ENCODE results near the gene RLN3.

The RLN3 gene

DNA sequence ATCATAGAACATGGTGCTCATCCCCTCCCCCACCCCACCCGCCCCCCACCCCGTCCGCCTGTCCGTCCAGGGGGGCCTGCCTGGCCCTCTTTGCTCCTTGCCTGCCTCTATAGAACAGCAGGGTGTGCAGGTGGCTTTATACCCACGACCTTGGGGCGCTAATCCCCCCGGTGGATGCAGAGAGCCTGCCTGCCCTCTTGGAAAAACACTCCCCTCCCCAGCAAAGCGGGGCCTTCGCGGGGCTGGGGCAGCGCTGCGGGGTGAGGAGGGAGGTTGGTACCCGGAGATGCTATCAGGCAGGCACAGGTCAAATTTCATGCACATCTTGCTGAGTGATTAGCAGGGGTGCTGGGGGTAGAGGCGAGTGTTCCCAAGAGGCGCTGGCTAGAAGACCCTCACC is 43.8 kb upstream of the RLN3 start:
- Histone ChIP-seq H3K79me2 (ENCODE audit: insufficient read depth, low read length) (no peaks in the 10 kb centered on the region), H3K27ac (ENCODE audit: low read length) (no peak overlapping the region), H3K4me1 (ENCODE audit: insufficient read depth, low read length) (peaks cover 30% of the 10 kb centered on the region), H2AFZ (ENCODE audit: low read depth, low read length) (no peak overlapping the region), H3K4me2 (ENCODE audit: insufficient read depth, low read length) (no peak overlapping the region), H3K4me3 (ENCODE audit: low read depth in 1 of 2, low read length in 2 of 2) (no peak overlapping the region), H3K9me3 (ENCODE audit: insufficient read depth, low read length, severe bottlenecking) (no peaks in the 10 kb centered on the region), H3K9ac (ENCODE audit: low read depth, low read length) (no peak overlapping the region), H3K27me3 (ENCODE audit: insufficient read depth, low read length, poor library complexity) (no peaks in the 10 kb centered on the region), H4K20me1 (ENCODE audit: insufficient read depth, low read length) (no peaks in the 10 kb centered on the region), H3K36me3 (ENCODE audit: insufficient read depth, low read length) (peaks cover 37% of the 10 kb centered on the region)
- DNase-seq = peak; percentile 31
- no peak for ATAC-seq (ENCODE audit: insufficient read depth, low read depth)
- TF ChIP-seq, protein P1, sequence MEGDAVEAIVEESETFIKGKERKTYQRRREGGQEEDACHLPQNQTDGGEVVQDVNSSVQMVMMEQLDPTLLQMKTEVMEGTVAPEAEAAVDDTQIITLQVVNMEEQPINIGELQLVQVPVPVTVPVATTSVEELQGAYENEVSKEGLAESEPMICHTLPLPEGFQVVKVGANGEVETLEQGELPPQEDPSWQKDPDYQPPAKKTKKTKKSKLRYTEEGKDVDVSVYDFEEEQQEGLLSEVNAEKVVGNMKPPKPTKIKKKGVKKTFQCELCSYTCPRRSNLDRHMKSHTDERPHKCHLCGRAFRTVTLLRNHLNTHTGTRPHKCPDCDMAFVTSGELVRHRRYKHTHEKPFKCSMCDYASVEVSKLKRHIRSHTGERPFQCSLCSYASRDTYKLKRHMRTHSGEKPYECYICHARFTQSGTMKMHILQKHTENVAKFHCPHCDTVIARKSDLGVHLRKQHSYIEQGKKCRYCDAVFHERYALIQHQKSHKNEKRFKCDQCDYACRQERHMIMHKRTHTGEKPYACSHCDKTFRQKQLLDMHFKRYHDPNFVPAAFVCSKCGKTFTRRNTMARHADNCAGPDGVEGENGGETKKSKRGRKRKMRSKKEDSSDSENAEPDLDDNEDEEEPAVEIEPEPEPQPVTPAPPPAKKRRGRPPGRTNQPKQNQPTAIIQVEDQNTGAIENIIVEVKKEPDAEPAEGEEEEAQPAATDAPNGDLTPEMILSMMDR (IDR thresholded peaks at IDR 0.05; ENCODE audit: borderline replicate concordance, extremely low read depth, low read length, poor library complexity, severe bottlenecking) = no peak
- no peak for TF ChIP-seq EZH2 (IDR thresholded peaks at IDR 0.05; ENCODE audit: borderline replicate concordance, low read depth, low read length, severe bottlenecking)

DNA sequence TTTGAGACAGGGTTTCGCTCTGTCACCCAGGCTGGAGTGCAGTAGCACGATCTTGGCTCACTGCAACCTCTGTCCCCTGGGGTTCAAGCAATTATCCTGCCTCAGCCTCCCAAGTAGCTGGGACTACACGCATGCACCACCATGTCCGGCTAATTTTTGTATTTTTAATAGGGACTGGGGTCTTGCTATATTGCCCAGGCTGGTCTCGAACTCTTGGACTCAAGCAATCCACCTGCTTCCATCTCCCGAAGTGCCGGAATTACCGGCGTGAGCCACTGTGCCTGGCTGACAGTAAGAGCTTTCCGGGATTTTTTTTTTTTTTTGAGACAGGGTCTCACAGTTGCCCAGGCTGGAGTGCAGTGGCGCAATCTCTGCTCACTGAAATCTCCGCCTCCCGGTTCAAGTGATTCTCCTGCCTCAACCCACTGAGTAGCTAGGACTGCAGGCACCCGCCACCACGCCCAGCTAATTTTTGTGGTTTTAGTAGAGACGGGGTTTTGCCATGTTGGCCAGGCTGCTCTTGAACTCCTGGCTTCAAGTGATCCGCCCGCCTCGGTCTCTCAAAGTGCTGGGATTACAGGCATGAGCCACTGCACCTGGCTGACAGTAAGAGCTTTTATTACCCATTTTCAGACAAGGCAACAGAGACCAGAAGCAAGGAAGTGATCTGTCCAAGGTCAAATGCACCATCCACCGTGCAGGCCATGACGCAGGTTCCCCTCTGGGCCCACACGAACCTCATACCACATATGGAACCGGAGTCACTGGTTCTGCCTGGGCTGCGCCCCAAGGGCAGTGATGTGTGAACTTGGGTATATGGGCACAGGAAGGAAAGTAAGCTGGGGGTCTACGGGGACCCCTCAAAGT is 42.8 kb upstream of the RLN3 start:
- no peak overlapping the region for H3K4me2 ChIP-seq (ENCODE audit: insufficient read depth, low read length)

DNA sequence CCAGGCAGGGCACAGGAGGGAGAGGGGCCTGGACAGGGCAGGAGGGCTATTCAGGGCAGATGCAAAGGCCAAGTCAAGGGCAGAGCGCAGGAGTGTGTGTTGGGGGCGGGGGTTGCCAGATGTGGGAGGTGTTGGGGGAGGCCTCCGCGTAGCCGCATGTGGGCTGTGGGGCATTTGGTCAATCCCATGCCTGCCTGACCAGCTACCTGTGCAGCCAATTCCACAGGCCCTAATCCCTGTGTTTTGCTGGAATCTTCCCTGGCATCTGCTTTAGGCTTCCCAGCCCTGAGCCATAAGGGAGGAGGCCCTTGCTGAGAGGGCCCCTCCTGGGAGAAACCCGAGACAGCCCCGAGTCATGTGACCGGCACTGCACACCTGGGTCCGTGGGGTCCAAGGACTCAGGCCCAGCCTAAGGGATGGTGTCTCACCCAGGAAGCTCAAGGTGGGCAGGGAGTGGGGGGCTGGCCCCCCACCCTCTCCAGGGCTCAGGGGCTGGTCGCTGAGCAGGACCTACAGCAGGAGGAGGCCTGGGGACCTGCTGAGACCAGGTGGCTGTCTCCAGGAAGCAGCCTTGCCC is 42.1 kb upstream of the RLN3 start:
- Histone ChIP-seq H3K27me3 (ENCODE audit: insufficient read depth, low read length, poor library complexity) (no peaks in the 10 kb centered on the region), H3K27ac (ENCODE audit: low read length) (peak overlapping the region; percentile 94), H3K4me3 (ENCODE audit: low read depth in 1 of 2, low read length in 2 of 2) (no peak overlapping the region; a peak in 1 of 4 replicates), H3K4me2 (ENCODE audit: insufficient read depth, low read length) (peak overlapping the region; percentile 69), H3K9ac (ENCODE audit: low read depth, low read length) (peak overlapping the region; percentile 68), H3K36me3 (ENCODE audit: insufficient read depth, low read length) (peaks cover 32% of the 10 kb centered on the region), H3K79me2 (ENCODE audit: insufficient read depth, low read length) (no peaks in the 10 kb centered on the region), H3K4me1 (ENCODE audit: insufficient read depth, low read length) (peaks cover 30% of the 10 kb centered on the region), H4K20me1 (ENCODE audit: insufficient read depth, low read length) (no peaks in the 10 kb centered on the region), H3K9me3 (ENCODE audit: insufficient read depth, low read length, severe bottlenecking) (no peaks in the 10 kb centered on the region), H2AFZ (ENCODE audit: low read depth, low read length) (peak overlapping the region; percentile 65)
- DNase-seq = no peak
- ATAC-seq (ENCODE audit: insufficient read depth, low read depth) = no peak; the same call in 2 of the 3 replicates
- no peak for TF ChIP-seq EZH2 (IDR thresholded peaks at IDR 0.05; ENCODE audit: borderline replicate concordance, low read depth, low read length, severe bottlenecking)
- TF ChIP-seq, protein P1 (IDR thresholded peaks at IDR 0.05; ENCODE audit: borderline replicate concordance, extremely low read depth, low read length, poor library complexity, severe bottlenecking) = no peak

More for the DNA sequence above, 42.8 kb upstream of the RLN3 start:
- H3K36me3 ChIP-seq (ENCODE audit: insufficient read depth, low read length) = peaks cover 38% of the 10 kb centered on the region
- peak overlapping the region; percentile 94 for H3K27ac ChIP-seq (ENCODE audit: low read length)
- H2AFZ ChIP-seq (ENCODE audit: low read depth, low read length) = no peak overlapping the region
- TF ChIP-seq EZH2 (IDR thresholded peaks at IDR 0.05; ENCODE audit: borderline replicate concordance, low read depth, low read length, severe bottlenecking) = no peak
- TF ChIP-seq, protein P1 (IDR thresholded peaks at IDR 0.05; ENCODE audit: borderline replicate concordance, extremely low read depth, low read length, poor library complexity, severe bottlenecking) = no peak
- ATAC-seq (ENCODE audit: insufficient read depth, low read depth) (no peak), DNase-seq (no peak)
- peaks cover 30% of the 10 kb centered on the region for H3K4me1 ChIP-seq (ENCODE audit: insufficient read depth, low read length)
- no peaks in the 10 kb centered on the region for H3K27me3 ChIP-seq (ENCODE audit: insufficient read depth, low read length, poor library complexity)
- no peak overlapping the region for H3K4me3 ChIP-seq (ENCODE audit: low read depth in 1 of 2, low read length in 2 of 2)
- no peaks in the 10 kb centered on the region for H4K20me1 ChIP-seq (ENCODE audit: insufficient read depth, low read length)
- H3K9ac ChIP-seq (ENCODE audit: low read depth, low read length) = no peak overlapping the region
- no peaks in the 10 kb centered on the region for H3K79me2 ChIP-seq (ENCODE audit: insufficient read depth, low read length)
- H3K9me3 ChIP-seq (ENCODE audit: insufficient read depth, low read length, severe bottlenecking) = no peaks in the 10 kb centered on the region
